Ammon's horn (tissue), 1 donor: ENCODE results near the gene FNDC1.
"Not testable (repeated sequence)": the region's sequence is repeated elsewhere in the genome, so short reads cannot be mapped to it uniquely, and the experiment has no call there.

ENCODE experiments used
- DNase-seq: peaks from one replicate; pipeline ENCODE4 v3.0.0-alpha.2; 2016; ENCODE audit warnings: low spot score

Gene FNDC1

DNA sequence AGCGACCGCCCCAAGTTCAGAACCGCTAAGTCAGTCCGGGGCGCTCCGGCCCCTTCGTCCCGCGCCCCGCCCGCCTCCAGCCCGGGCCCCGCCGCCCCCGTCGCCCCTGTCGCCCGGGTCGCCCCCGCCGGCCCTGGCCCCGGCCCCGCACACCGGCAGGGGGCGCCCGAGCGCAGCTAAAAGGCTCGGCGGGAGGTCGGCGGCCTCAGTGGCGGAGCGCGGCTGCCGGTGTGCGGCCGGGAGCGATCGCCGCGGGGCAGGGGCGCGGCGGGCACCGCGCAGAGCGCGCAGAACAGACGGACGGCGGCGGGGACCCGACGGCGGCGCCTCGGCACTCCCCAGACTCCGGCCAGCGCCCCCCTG is at the start of gene FNDC1:
TSS of gene FNDC1 (plus strand) at position 208 of the 363 bp plus-strand sequence. CDS start 197 bp downstream, outside the sequence.
- no peak for DNase-seq

- peak; percentile 46 for DNase-seq
These were observed 49.4 kb upstream of the FNDC1 start for GRCh38 chr6:159119791-159120190.

DNA sequence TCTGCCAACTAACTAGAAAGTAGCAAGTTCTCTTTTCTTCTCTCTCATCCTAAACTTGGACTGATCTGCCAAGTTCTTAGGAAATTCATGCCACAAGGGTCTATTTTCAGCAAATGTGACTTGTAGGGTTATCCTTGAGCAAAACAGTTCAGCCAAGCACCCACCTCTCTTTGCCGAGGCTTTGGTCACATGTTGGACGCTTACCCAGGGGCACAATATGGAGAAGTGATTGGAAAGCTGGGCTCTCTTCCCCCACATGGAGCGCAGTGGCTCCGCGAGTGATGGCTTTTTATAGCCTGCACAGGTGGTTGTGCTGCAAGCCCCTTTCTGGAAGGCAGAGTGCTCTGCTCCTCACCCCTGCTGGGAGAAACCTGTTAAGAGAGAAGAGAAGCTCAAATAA is 47.7 kb upstream of the FNDC1 start:
- DNase-seq, result peak; percentile 51

- no peak for DNase-seq
These were observed 46.7 kb upstream of the FNDC1 start for GRCh38 chr6:159122453-159122852.

- DNase-seq, result not testable (repeated sequence)
These were observed 45.4 kb upstream of the FNDC1 start for GRCh38 chr6:159123831-159124230.

DNA sequence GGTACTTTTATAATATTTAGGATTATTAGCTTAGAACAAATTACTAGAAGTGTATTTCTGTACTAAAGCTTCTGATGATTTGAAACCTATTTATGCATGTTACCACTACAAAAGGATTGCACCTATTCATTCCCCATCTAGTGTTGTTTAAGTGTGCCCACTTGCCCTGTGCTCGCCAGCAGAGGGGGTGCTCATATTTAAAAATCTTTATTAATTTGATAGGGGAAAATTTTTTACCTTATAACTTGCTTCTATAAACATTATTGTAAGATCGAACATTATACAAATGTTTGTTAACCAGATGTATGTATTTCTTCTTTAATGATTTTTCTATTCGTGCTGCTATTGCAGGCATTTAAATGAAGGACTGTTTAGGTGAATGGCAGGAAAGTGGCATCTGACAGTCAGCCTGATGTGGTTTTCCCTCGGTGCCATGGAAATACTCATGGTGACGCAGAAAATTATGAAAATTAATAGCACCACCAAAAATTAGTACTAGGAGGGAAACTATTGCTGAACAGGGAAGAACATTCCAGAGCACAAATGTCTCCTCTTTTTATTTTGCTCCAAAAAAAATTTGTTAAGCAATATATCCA is 44.1 kb upstream of the FNDC1 start:
- DNase-seq, result no peak

DNA sequence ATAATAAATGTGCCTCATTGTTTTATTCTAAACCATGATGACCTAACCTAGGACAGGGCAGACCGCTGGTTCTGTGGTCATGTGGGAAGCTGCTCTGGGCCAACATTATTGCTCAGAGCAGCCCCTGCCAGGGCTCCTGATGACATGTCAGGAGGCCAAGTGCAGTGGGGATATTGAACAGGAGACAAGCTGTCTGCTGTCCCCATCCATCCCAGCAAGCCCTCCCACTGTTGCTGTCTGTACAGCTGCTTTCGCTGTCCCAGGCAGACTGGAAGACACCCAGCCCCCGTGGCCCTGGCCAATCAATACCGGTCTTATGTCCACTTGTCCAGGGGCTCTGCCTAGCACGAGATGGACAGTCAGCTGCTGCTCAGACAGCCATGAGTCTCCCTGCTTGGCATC is 43.2 kb upstream of the FNDC1 start:
- peak; percentile 95 for DNase-seq

DNA sequence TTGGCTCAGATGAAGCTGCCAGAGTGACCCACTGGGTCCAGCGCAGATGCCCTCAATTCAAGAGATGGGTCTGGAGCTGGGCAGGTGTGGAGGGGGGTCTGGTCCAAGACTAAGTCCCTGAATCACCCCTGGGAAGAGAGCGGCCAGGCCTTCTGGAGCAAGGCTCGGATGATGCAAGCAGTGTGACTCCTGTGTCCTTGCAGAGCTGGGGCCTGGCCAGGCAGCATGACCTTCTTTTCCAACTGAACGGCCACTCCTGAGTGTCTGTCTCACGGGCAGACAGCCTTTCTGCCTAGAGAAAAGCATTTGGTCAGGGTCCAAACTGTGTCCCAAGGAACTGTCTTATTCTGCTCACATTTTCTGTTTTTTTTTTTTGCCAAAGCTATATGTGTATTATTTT is 42.6 kb upstream of the FNDC1 start:
- DNase-seq, result peak; percentile 58

- DNase-seq, result no peak
These were observed 41.5 kb upstream of the FNDC1 start for GRCh38 chr6:159127701-159128100.

- DNase-seq, result no peak
These were observed 40.2 kb upstream of the FNDC1 start for GRCh38 chr6:159128978-159129377.

GRCh38 chr6:159130846-159131245 is 38.4 kb upstream of the FNDC1 start:
- no peak for DNase-seq

GRCh38 chr6:159131709-159132108 is 37.5 kb upstream of the FNDC1 start:
- no peak for DNase-seq

DNA sequence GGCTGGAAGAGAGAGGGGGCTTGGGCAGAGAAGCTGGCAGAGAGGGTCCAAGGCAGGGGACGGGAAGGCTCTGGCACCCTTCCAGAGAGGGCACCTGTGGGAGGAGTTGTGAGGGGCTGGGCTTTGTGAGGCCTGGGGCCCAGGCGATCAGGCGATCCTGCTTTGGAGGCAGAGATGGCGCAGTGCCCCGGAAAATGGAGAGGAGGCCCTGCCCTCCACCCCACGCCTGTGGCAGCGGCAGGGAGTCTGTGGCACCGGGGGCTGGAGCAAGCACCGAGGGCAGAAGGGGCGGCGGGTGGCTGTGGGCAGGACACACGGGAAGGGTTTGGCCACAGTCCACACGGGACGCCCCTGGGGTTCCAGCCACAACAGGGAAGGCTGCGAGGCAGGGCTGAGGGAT is 36.5 kb upstream of the FNDC1 start:
- no peak for DNase-seq

DNA sequence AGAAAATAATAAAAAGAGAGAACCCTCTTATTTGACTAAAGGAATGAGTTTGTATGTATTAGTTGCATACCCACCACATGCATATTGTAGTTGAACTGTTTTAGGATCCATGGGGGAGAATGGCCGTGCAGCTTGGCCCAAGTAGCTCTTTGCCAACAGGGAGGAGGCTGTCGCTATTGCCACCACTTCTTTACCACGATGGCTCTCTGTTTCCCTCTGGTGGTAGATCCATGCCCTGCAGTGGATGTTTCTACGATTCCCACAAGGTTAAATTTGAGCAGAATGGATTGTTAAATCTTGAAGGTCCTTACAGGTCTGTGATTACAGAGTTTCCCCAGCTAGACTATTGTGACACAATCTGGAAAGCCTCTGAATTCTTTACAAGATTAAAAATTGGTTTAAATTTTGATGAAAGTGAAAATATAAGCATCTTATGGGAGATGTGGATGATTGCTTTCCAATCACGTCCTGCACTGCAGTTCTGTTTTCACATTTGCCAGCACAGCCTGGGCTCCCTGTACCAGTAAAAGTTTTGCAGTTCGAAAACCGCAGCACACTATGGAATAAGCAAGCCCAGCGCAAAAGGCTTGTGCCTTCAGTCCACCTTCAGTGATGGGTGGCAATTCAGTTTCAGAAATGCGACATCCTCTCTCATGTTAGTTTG is 34.4 kb upstream of the FNDC1 start:
- DNase-seq, result peak; percentile 88

DNA sequence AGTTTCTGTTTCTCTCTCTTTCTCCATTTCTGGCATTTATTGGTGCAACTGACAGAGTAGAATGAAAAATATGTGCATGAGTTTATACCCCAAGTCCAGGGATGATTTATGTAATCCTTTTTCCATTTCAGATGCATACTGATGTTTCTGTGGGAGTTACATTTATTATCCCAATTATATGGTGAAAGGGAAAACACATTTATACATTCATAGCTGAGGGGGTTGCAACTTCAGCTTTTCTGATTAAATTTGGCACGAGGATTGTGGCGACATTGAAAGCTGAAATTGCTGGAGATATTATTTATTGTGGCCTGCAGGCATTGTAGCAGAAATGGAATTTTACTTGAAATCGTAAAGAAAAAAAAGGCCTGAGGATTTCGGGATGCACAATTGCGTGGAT is 31.5 kb upstream of the FNDC1 start:
- DNase-seq, result no peak

DNA sequence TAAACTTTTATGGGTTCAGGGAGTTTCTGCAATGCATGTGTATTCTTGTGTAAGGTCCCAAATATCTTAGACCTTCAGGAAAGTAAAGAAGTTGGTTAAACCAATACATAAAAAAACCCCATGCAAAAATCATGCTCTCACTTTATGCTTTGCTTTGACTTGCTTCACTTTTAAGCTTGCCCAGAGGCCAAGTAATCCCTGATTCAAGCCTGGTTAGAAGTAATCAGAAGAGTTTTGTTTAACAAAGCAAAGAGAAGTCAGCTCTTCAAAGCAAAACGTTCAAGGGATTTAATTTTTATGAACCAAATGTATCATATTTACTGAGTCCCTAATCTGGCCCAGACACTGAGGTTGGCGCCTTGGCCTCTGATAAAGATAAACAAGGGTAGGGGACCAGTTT is 26.7 kb upstream of the FNDC1 start:
- DNase-seq, result no peak

- no peak for DNase-seq
These were observed 20.6 kb upstream of the FNDC1 start for GRCh38 chr6:159148641-159149040.

DNA sequence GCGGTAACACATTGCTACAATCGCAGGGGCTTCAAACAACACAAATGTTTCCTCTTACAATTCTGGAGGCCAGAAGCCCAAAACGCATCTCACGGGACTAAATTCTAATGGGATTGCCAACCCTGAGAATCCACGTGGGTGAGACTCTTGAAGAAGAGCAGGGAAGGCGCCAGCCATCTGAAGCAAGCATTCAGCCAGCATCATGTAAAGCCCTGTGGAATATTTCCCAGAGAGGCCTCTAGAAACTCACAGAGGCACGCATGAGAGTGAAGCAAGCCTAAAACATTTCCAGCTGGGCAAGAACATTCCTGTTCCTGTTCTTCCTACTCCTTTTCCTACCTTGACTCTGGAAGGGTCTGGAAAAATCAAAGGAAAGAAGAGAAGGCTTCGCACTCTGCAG is 19.6 kb upstream of the FNDC1 start:
- DNase-seq, result no peak

- DNase-seq, result peak; percentile 36
These were observed 17.8 kb upstream of the FNDC1 start for GRCh38 chr6:159151266-159151855.

DNA sequence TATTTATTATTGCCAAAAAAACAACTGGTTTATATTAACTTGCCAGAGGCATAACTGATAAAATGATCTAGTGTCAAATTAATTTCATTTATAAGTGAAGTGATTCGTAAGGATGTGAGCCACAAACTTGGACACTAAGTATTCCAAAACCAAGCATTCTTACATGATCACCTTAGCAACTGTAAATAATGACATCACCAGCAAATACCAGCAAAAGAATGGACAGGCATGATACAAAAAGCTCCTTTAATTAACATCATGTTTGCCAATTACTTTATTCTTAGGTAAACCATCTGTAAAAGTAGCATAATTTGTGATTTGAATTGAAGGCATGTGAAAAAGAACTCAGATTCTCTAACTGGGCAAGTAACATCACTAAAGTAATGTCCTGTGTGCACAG is 17.2 kb upstream of the FNDC1 start:
- no peak for DNase-seq

DNA sequence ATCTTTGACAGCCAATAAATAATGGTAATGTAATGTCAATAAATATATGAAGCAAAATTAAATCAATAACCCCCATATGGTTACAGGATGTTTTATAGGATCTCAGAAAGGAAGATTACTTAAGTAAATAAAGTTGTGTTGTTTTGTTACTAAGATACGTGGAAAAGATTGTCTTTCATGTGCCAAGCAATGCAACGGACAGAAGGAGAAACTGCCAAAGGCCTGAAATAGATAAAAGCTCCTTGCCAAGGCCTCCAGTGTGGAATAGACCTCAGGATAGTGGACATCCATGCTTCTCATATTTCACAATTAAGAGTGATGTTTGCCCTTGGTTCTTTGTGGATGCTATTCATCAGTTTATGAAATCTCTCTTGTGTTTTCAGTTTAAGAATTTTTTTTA is 16.4 kb upstream of the FNDC1 start:
- DNase-seq, result no peak

- DNase-seq, result no peak
These were observed 13.5 kb upstream of the FNDC1 start for GRCh38 chr6:159155679-159156078.

- no peak for DNase-seq
These were observed 13.1 kb upstream of the FNDC1 start for GRCh38 chr6:159156089-159156488.

GRCh38 chr6:159157431-159157830 is 11.8 kb upstream of the FNDC1 start:
- no peak for DNase-seq
